Hepatic stellate cell (primary cell): ENCODE results near the gene DNMT1.

Experiments
- DNase-seq: peaks from one replicate; pipeline ENCODE4 v3.0.0; 2011; ENCODE audit warnings: low spot score

The DNMT1 gene

DNA sequence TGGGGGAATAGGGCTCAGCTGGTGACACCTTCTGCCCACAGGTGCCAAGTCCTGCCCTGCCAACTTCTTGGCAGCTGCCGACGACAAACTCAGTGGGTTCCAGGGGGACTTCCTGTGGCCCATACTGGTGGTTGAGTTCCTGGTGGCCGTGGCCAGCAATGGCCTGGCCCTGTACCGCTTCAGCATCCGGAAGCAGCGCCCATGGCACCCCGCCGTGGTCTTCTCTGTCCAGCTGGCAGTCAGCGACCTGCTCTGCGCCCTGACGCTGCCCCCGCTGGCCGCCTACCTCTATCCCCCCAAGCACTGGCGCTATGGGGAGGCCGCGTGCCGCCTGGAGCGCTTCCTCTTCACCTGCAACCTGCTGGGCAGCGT lies 81.2 kb downstream of the DNMT1 start:
- DNase-seq: no peak

DNA sequence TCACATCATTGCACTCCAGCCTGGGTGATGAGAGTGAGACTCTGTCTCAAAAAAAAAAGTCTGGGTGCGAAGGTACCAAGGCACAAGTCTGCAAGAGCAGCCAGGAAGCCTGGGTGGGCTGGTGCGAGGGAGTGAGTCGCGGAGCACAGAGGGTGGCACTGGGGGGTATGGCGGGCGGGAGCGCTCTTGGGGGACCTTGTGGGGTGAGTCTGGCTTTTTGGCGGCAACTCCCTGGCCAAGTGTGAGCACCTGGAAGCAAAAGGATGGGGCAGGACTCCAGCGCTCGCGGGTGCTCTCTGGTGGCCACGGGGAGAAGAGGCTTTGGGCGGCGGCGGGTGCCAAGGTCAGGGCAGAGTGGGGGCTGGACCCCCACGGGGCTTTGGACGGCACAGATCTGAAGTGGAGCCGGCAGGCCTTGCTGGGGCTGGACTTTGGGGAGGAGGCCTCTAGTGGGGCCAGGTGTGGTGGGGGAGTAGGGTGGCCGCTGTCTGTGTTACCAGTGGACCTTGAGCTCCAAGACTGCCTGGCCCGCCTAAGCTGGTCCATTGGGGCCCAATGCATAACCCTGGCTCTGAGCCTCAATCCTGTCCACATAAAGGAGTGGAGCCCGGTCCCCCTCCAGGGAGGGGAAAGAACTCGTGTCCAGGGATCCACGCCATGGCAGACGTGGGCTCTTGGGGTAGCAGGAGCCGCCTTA lies 81.7 kb downstream of the DNMT1 start:
- no peak for DNase-seq

DNA sequence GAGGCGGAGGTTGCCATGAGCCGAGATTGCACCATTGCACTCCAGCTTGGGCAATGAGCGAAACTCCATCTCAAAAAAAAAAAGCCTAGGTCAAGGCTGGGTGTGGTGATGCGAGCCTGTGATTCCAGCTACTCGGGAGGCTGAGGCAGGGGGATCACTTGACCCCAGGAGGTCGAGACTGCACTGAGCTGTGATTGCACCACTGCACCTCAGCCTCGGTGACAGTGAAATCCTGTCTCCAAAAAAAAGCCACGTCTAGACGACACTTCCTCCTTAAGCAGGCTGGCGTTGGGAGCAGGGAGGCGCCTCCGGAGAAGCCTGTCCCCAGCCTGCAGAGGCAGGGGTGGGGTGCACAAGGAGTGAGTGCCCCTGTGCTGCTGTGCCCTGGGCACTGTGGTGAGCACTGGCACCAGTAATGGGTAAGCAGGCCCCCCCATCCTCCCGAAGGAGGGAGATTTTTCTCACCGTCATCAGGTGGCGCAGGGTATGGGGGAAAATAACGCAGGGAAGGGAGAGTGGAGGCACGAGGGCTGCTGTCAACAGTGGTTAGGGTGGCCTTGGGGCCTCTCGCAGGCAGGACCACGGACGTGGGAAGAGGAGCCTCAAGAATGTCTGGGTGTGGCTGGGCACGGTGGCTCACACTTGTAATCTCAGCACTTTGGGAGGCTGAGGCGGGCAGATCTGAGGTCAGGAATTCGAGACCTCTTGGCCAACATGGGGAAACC lies 82.6 kb downstream of the DNMT1 start:
- no peak for DNase-seq

GRCh38 chr19:10111405-10111811 lies 83.3 kb downstream of the DNMT1 start, which contains the start of gene P2RY11:
Gene P2RY11, plus strand, starts transcription at chr19:10111693. Its CDS starts 29 bp downstream, at chr19:10111722.
- DNase-seq: no peak

DNA sequence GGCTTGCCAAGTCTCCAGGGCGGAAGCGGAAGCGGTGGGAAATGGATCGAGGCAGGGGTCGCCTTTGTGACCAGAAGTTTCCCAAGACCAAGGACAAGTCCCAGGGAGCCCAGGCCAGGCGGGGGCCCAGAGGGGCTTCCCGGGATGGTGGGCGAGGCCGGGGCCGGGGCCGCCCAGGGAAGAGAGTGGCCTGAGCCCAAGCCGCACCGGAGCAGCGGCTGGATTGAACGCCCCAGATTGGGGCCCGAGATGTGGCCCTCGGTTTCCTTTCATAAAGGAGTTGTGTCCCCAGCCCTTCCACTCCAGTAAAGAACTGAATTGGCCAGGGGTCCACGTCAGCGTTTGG lies 83.8 kb downstream of the DNMT1 start:
- no peak for DNase-seq

DNA sequence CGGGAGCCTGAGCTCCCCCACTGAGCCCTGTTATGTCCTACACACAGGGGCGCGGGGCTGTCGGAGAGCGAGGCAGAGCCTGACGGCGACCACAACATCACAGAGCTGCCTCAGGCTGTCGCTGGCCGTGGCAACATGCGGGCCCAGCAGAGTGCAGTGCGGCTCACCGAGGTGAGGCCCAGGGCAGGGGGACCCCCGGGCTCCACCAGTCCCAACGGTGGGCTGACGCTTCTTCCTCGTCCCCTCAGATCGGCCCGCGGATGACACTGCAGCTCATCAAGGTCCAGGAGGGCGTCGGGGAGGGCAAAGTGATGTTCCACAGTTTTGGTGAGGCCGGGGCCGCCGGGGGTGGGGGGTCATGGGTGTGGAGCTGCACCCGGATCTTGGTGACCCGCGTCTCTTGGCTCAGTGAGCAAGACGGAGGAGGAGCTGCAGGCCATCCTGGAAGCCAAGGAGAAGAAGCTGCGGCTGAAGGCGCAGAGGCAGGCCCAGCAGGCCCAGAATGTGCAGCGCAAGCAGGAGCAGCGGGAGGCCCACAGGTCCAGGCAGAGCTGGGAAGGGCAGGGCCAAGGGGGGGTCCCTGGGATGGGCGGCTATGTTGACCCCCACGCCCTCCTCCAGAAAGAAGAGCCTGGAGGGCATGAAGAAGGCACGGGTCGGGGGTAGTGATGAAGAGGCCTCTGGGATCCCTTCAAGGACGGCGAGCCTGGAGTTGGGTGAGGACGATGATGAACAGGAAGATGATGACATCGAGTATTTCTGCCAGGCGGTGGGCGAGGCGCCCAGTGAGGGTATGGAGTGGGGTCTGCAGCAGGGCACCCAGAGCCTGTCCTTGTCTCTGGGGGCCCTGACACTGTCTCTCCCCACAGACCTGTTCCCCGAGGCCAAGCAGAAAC lies 84.4 kb downstream of the DNMT1 start:
- no peak for DNase-seq

DNA sequence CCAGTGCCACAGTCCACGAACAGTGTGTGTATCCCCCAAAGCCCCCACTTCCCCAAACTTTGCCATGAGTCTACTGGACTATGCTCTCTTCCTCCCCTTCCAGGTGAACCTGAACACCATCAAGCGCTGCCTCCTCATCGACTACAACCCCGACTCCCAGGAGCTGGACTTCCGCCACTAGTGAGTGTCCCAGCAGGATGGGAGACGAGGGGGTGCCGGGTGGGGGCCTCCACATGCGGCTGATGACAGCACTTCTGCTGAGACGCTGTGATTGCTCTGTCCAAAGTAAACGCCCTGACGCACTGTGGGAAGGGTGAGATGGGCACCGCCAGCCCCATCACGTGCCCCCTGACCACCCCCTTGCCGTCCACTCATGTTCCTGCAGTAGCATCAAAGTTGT lies 85.2 kb downstream of the DNMT1 start:
- DNase-seq: no peak

DNA sequence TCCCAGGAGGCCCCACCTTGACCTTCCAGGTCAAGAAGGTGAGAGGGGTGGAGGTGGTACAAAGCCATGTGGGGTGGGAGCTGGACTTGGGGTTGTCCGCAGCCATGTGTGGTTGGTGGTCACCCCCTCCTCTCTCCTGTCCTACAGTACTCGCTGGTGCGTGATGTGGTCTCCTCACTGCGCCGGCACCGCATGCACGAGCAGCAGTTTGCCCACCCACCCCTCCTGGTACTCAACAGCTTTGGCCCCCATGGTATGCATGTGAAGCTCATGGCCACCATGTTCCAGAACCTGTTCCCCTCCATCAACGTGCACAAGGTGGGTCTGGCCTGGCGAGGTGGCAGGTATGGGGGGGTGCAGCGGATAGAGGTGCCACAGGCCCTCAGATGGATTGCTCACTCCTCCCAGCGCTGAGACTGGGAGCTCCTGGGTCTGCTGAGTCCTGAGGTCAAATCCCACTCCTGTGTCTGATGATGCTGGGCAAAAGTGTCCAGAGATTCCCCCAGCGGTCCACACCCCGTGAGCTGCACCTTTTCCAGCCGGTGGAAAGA lies 86.9 kb downstream of the DNMT1 start:
- no peak for DNase-seq

DNA sequence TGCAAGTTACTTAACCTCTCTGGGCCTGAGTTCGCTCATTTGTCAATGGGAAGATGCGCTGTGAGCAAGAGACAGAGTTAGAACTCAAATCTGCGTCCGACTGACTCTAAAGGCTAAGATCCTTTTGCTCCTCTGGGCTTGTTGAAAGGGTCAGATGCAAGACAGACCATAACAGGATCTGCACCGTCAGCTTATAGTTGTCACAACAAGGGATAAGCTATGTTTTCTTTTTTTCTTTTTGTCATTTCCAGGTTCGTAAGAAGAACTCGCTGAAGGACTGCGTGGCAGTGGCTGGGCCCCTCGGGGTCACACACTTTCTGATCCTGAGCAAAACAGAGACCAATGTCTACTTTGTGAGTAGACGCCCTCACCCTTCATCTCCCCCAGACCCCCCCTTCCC lies 87.5 kb downstream of the DNMT1 start:
- DNase-seq: no peak

- DNase-seq: peak; percentile 100
These were observed 88.4 kb downstream of the DNMT1 start, which contains the start of gene PPAN for GRCh38 chr19:10106100-10106936. Gene PPAN, plus strand, starts transcription at chr19:10106362. Its CDS starts 33 bp downstream, at chr19:10106395.

DNA sequence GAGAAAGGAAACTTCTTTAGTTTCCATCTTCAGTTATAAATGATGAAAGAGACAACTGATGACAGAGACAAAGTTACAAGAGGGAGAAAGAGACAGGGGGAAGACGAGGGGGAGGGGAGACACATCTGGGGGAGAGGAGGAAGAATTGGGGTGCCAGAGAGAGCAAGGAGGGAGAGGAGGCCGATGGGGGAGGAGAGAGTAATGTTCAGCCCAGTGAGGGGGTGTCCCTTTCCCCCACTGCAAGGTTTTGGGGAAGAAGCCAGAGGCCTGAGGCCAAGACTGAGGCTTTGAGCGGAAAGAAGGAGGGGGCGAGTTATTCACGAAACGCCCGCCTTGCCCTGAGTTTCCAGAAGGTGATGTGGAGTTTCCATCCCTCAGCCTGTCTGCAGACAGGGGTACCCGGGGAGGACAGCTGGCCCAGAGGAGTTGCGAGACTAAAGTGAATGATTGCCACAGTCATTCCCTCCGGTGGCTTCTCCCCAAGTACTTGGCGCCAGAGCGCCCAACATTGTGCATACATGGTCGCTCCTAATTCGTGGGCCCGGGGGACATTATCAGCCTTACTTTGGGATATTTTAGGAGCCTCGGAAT lies 89.1 kb downstream of the DNMT1 start:
- no peak for DNase-seq

- DNase-seq: no peak
These were observed 89.9 kb downstream of the DNMT1 start for GRCh38 chr19:10104665-10105508.

- DNase-seq: no peak
These were observed 90.6 kb downstream of the DNMT1 start for GRCh38 chr19:10104130-10104513.

DNA sequence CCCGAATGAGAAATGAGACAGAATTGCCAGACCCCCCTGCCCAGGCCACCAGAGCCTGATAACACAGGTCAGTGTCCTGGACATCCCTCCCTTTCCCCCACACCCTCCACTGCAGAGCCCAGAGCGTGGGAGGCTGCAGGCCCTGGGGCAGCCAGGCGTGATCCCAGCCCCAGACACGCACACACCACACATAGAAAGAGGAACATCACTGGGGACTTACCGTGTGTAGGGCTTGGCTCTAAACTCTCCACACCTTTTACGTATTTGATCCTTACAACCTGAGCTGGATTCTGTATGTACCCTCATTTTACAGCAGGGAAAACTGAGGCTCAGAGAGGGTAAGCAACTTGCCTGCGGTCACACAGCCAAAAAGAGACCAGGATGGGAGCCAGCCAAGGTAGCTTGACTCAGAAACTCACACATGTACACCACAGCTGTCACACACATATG lies 91.9 kb downstream of the DNMT1 start:
- no peak for DNase-seq

DNA sequence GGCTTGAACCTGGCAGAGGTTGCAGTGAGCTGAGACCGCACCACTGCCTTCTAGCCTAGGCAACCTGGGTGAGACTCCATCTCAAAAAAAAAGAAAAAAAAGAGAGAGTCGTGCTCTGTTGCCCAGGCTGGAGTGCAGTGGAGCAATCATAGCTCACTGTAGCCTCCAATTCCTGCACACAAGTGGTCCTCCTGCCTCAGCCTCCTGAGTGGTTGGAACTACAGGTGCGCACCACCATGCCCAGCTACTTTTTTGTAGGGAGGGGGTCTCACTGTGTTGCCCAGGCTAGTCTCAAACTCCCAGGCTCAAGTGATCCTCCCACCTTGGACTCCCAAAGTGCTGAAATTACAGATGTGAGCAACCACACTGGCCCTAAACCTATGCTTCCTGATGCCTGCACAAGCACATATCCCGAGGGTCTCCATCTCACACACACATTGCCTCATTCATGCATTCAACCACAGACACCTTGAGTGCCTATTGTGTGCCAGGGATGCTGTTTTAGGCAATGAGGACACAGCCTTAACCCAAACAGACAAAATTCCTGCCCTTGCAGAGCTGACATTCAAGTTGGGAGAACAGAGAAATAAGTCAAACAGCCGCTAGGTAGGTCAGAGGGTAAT lies 94.5 kb downstream of the DNMT1 start:
- DNase-seq: no peak

GRCh38 chr19:10096615-10096963 lies 98.2 kb downstream of the DNMT1 start:
- DNase-seq: no peak

DNA sequence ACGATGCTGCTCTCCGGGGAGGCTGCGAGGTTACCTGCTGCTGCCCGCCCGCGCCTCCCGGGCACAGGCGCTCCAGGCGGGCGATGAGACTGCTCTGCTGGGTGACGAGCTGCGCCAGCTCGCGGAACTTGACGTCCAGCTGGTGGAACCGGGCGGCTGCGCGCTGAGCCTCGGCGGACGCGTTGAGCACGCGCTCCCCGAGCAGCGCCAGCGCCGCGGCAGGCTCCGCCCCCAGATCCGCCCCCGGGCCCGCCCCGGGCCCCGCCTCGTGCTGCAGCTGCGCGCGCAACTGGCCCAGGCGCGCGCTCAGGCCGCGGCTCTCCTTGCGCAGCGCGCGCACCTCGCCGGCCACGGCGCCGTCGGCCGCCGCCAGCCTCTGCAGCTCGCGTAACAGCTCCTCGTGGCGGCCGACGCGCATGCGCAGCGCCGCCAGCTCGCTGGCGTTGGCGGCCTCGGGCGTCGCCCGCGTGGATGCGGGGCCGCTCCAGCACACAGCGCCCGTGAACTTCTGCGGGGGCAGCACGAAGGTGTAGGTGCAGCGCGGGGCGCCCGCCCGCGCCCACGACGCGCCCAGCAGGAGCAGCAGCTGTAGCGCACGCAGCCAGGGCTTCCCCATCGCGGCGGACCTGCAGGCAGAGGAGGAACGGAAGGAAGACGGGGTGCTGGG lies 98.7 kb downstream of the DNMT1 start:
- DNase-seq: peak; percentile 99

DNA sequence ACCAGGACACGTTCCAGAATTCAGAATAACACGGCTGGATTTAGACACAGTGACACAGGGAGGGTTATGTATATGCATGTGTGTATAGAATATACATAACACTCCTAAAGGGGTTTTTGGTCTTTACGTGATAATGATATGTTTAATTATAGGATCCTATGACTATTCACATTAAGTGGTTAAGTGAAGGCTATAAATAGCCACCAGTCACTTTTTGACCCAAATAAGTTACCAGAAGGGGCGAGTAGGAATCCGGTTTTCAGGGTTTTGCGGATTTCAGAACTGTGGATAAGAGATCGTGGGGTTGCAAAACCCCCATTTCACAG lies 99.2 kb downstream of the DNMT1 start:
- DNase-seq: no peak
